GM23248 (cell line): ENCODE data around the gene CSNK2A2. TPM values are rescaled to one million over a fixed set of nuclear protein-coding genes. Genes with fewer than 3 reads are reported as not detected.

ENCODE experiments used
- DNase-seq: peaks from one replicate; pipeline ENCODE4 v3.0.0-alpha.2; 2015
- H2AFZ ChIP-seq: fragments of 200-600 bp; sonication (generic); 2 replicates; pipeline ENCODE4 v1.6.1; 2016; ENCODE audit warnings: antibody characterized with exemption
- H3F3A ChIP-seq: fragments of 200-600 bp; sonication (generic); 2 replicates; pipeline ENCODE4 v1.6.1; 2016; ENCODE audit warnings: mild to moderate bottlenecking, antibody characterized with exemption, mixed run types; ENCODE audit not compliant: insufficient read depth
- H3K27ac ChIP-seq: fragments of 200-600 bp; sonication (generic); 2 replicates; pipeline ENCODE4 v1.5.1; 2016; ENCODE audit warnings: mild to moderate bottlenecking
- H3K27me3 ChIP-seq: fragments of 200-600 bp; sonication (generic); replicated peaks from 2 replicates; pipeline ENCODE4 v1.6.1; 2016; ENCODE audit warnings: mild to moderate bottlenecking; ENCODE audit not compliant: insufficient read depth
- H3K36me3 ChIP-seq: fragments of 200-600 bp; sonication (generic); 2 replicates; pipeline ENCODE4 v1.6.1; 2016; ENCODE audit warnings: low read depth, mild to moderate bottlenecking
- H3K4me1 ChIP-seq: fragments of 200-600 bp; sonication (generic); 2 replicates; pipeline ENCODE4 v1.6.1; 2016; ENCODE audit warnings: mild to moderate bottlenecking; ENCODE audit not compliant: insufficient read depth
- H3K4me2 ChIP-seq: fragments of 200-600 bp; sonication (generic); one replicate; pipeline ENCODE4 v1.6.1; 2016; ENCODE audit warnings: mild to moderate bottlenecking; ENCODE audit not compliant: unreplicated experiment
- H3K4me3 ChIP-seq: fragments of 200-600 bp; sonication (generic); 2 replicates; pipeline ENCODE4 v1.5.1; 2016; ENCODE audit warnings: mild to moderate bottlenecking
- H3K79me2 ChIP-seq: fragments of 200-600 bp; sonication (generic); 2 replicates; pipeline ENCODE4 v1.6.1; 2016; ENCODE audit warnings: mild to moderate bottlenecking; ENCODE audit not compliant: insufficient read depth
- H3K9ac ChIP-seq: fragments of 200-600 bp; sonication (generic); 2 replicates; pipeline ENCODE4 v1.6.1; 2016; ENCODE audit warnings: mild to moderate bottlenecking
- H3K9me2 ChIP-seq: fragments of 200-600 bp; sonication (generic); 2 replicates; pipeline ENCODE4 v1.6.1; 2016; ENCODE audit warnings: mixed run types, mild to moderate bottlenecking, moderate library complexity; ENCODE audit not compliant: insufficient read depth
- H3K9me3 ChIP-seq: fragments of 200-600 bp; sonication (generic); one replicate; pipeline ENCODE4 v1.6.1; 2017; ENCODE audit warnings: low read depth
- H4K20me1 ChIP-seq: fragments of 200-600 bp; sonication (generic); 2 replicates; pipeline ENCODE4 v1.6.0; 2016; ENCODE audit not compliant: insufficient read depth
- EZH2 ChIP-seq: fragments of 200-600 bp; sonication (generic); IDR thresholded peaks from 2 replicates; pipeline ENCODE4 v1.6.1; 2018; ENCODE audit warnings: antibody characterized with exemption, mild to moderate bottlenecking; ENCODE audit not compliant: insufficient read depth, poor library complexity, severe bottlenecking
- EZH2phosphoT487 ChIP-seq: fragments of 200-600 bp; sonication (generic); IDR thresholded peaks from 2 replicates; pipeline ENCODE4 v1.6.1; 2018; ENCODE audit warnings: antibody characterized with exemption, moderate library complexity, mild to moderate bottlenecking, low read depth; ENCODE audit not compliant: insufficient read depth
- WGBS, 2 experiments: methylation state at CpG; one replicate each; pipeline ENCODE4 v1.1.6; 2015 to 2017; ENCODE audit warnings: low lambda C conversion rate in 2 of 2, low coverage in 1 of 2; ENCODE audit errors: missing lambda C conversion rate in 2 of 2; 5-methylcytosine and 5-hydroxymethylcytosine counted together
- in situ Hi-C: fragments of 300-500 bp; cut with MboI; formaldehyde crosslinking; loops from 2 replicates; pipeline ENCODE4 v1.15.0; 2020
- polyA plus RNA-seq: library from polyadenylated mRNA; unstranded; fragments of >200 nt; fragmentation: Nextera tagmentation; extraction: Ambion mirVana; gene quantifications from 2 replicates; pipeline ENCODE4 v1.2.1, GENCODE V29; 2016
- total RNA-seq: library from RNA; depleted of rRNA; stranded (reverse); fragments of >200 nt; shearing (Covaris generic); gene quantifications from 2 replicates; pipeline ENCODE4 v1.2.3, GENCODE V29; 2014

The CSNK2A2 gene
- total and polyA plus RNA-seq, 2 experiments from 2014 or later: 16.6 to 27.4 TPM

GRCh38 chr16:58194790-58195189 is 3.1 kb downstream of the CSNK2A2 start:
- DNase-seq: no peak
- Histone ChIP-seq H2AFZ (no peak overlapping the region), H3K9me3 (no peaks in the 10 kb centered on the region), H3K79me2 (peaks cover 77% of the 10 kb centered on the region), H3K9me2 (no peaks in the 10 kb centered on the region), H4K20me1 (no peaks in the 10 kb centered on the region; the same call in 1 of the 2 replicates), H3K4me1 (0 out of 2 replicates have a peak, but pooled peaks cover 9% of the 10 kb centered on the region), H3F3A (peaks cover 10% of the 10 kb centered on the region; the same call in 1 of the 2 replicates), H3K27me3 (no peaks in the 10 kb centered on the region), H3K4me3 (no peak overlapping the region), H3K36me3 (peaks cover 39% of the 10 kb centered on the region), H3K4me2 (no peak overlapping the region), H3K9ac (no peak overlapping the region), H3K27ac (no peak overlapping the region)
- no peak for TF ChIP-seq EZH2
- WGBS, 2 experiments: 64 to 67% methylated on average over 3 of the region's 3 CpGs
- in situ Hi-C loops: no loop called here

- no peaks in the 10 kb centered on the region for H3K27me3 ChIP-seq
- no peak for TF ChIP-seq EZH2
- TF ChIP-seq EZH2phosphoT487: no peak
- H3K9ac ChIP-seq: no peak overlapping the region
- H3K9me3 ChIP-seq: no peaks in the 10 kb centered on the region
- DNase-seq: no peak
- no peaks in the 10 kb centered on the region; the same call in 1 of the 2 replicates for H4K20me1 ChIP-seq
- in situ Hi-C loops: no loop called here
- no peak overlapping the region for H2AFZ ChIP-seq
- H3K79me2 ChIP-seq: peaks cover 45% of the 10 kb centered on the region
- no peaks in the 10 kb centered on the region for H3K9me2 ChIP-seq
- H3K4me2 ChIP-seq: no peak overlapping the region
- 77 to 80% methylated on average over 10 of the region's 10 CpGs for WGBS, 2 experiments
- H3K4me3 ChIP-seq: no peak overlapping the region
- H3K4me1 ChIP-seq: peaks cover 6% of the 10 kb centered on the region; the same call in 1 of the 2 replicates
- no peaks in the 10 kb centered on the region for H3F3A ChIP-seq
- H3K27ac ChIP-seq: no peak overlapping the region
- peaks cover 64% of the 10 kb centered on the region for H3K36me3 ChIP-seq
Observed at GRCh38 chr16:58187665-58188421, 10.1 kb downstream of the CSNK2A2 start.

- in situ Hi-C loops: no loop called here
- no peaks in the 10 kb centered on the region for H3K9me3 ChIP-seq
- H3K36me3 ChIP-seq: peaks cover 61% of the 10 kb centered on the region
- no peak for TF ChIP-seq EZH2phosphoT487
- no peak for TF ChIP-seq EZH2
- H3K79me2 ChIP-seq: peaks cover 38% of the 10 kb centered on the region
- no peaks in the 10 kb centered on the region for H3K9me2 ChIP-seq
- no peaks in the 10 kb centered on the region for H3F3A ChIP-seq
- DNase-seq: no peak
- no peak overlapping the region for H2AFZ ChIP-seq
- H3K4me1 ChIP-seq: peaks cover 6% of the 10 kb centered on the region; the same call in 1 of the 2 replicates
- H3K9ac ChIP-seq: no peak overlapping the region
- H3K4me2 ChIP-seq: no peak overlapping the region
- H3K4me3 ChIP-seq: no peak overlapping the region
- no peaks in the 10 kb centered on the region for H3K27me3 ChIP-seq
- no peaks in the 10 kb centered on the region; the same call in 1 of the 2 replicates for H4K20me1 ChIP-seq
- H3K27ac ChIP-seq: no peak overlapping the region
Observed at GRCh38 chr16:58187092-58187491, 10.8 kb downstream of the CSNK2A2 start.

- no peak for DNase-seq
- Histone ChIP-seq H3F3A (no peaks in the 10 kb centered on the region), H3K27me3 (no peaks in the 10 kb centered on the region), H3K4me3 (no peak overlapping the region), H3K9me2 (no peaks in the 10 kb centered on the region), H3K9ac (no peak overlapping the region), H3K9me3 (no peaks in the 10 kb centered on the region), H3K36me3 (peaks cover 67% of the 10 kb centered on the region), H3K79me2 (peaks cover 36% of the 10 kb centered on the region), H3K4me2 (no peak overlapping the region), H4K20me1 (no peaks in the 10 kb centered on the region), H3K4me1 (peaks cover 6% of the 10 kb centered on the region; the same call in 1 of the 2 replicates), H3K27ac (no peak overlapping the region), H2AFZ (no peak overlapping the region)
- in situ Hi-C loops: no loop called here
- TF ChIP-seq EZH2 (no peak), EZH2phosphoT487 (no peak)
- WGBS, 2 experiments: 89 to 90% methylated on average over 6 of the region's 6 CpGs
Observed at GRCh38 chr16:58186176-58186944, 11.5 kb downstream of the CSNK2A2 start.
